PC-3 (cell line): ENCODE results near the gene CCDC93.

Experiments used
- CTCF ChIP-seq: fragments of 300-600 bp; sonication (generic); conservative IDR thresholded peaks from 2 replicates; pipeline ENCODE4 v1.5.1; 2017; ENCODE audit warnings: antibody characterized with exemption, low read depth, mild to moderate bottlenecking, low read length
- EZH2 ChIP-seq: fragments of 300-600 bp; sonication (generic); IDR thresholded peaks from one replicate; pipeline ENCODE4 v1.6.1; 2017; ENCODE audit warnings: antibody characterized with exemption, mild to moderate bottlenecking, low read length; ENCODE audit not compliant: unreplicated experiment
- EZH2phosphoT487 ChIP-seq: fragments of 300-600 bp; sonication (generic); IDR thresholded peaks from 2 replicates; pipeline ENCODE4 v1.6.1; 2018; ENCODE audit warnings: mild to moderate bottlenecking, antibody characterized with exemption, low read length, borderline replicate concordance

GRCh38 chr2:118049140-118049815 is 35.4 kb upstream of the CCDC93 start:
- no peak for TF ChIP-seq EZH2
- TF ChIP-seq CTCF: no peak
- no peak for TF ChIP-seq EZH2phosphoT487
